ENCODE measurements around the gene SLCO2B1.

The SLCO2B1 gene

GRCh38 chr11:75249704-75250103, 98.8 kb downstream of the SLCO2B1 start:
- DNase-seq (ENCODE audit: low spot score) = no peak

GRCh38 chr11:75254326-75254725, 103.4 kb downstream of the SLCO2B1 start:
- no peak for DNase-seq (ENCODE audit: low spot score)
